WERI-Rb-1 (cell line): ENCODE measurements around the gene FREM2.

Experiments used
- DNase-seq: peaks from one replicate; pipeline ENCODE4 v3.0.0-alpha.2; 2020
- H3K27ac ChIP-seq: fragments of 250-450 bp; sonication (Bioruptor Pico); 2 replicates; pipeline ENCODE4 v1.5.1; 2020; ENCODE audit warnings: mild to moderate bottlenecking, moderate library complexity
- H3K27me3 ChIP-seq: fragments of 250-450 bp; sonication (Bioruptor Pico); 2 replicates; pipeline ENCODE4 v1.5.1; 2021; ENCODE audit warnings: mild to moderate bottlenecking, low read depth, moderate library complexity; ENCODE audit not compliant: insufficient read depth, severe bottlenecking
- H3K36me3 ChIP-seq: fragments of 250-450 bp; sonication (Bioruptor Pico); 2 replicates; pipeline ENCODE4 v1.5.1; 2020; ENCODE audit warnings: mild to moderate bottlenecking, moderate library complexity
- H3K4me3 ChIP-seq: 2 replicates; pipeline ENCODE4 v1.5.1; 2011; ENCODE audit warnings: low read depth, mild to moderate bottlenecking, control low read depth, low read length
- H3K9me3 ChIP-seq: fragments of 250-450 bp; sonication (Bioruptor Pico); 2 replicates; pipeline ENCODE4 v1.5.1; 2021; ENCODE audit warnings: mild to moderate bottlenecking, moderate library complexity; ENCODE audit not compliant: severe bottlenecking
- TF ChIP-seq, protein P1 (sequence below): IDR thresholded peaks from 2 replicates; pipeline ENCODE4 v1.5.1; 2011; ENCODE audit warnings: low read depth, mild to moderate bottlenecking, control low read depth, inconsistent platforms, low read length

FREM2 gene

DNA sequence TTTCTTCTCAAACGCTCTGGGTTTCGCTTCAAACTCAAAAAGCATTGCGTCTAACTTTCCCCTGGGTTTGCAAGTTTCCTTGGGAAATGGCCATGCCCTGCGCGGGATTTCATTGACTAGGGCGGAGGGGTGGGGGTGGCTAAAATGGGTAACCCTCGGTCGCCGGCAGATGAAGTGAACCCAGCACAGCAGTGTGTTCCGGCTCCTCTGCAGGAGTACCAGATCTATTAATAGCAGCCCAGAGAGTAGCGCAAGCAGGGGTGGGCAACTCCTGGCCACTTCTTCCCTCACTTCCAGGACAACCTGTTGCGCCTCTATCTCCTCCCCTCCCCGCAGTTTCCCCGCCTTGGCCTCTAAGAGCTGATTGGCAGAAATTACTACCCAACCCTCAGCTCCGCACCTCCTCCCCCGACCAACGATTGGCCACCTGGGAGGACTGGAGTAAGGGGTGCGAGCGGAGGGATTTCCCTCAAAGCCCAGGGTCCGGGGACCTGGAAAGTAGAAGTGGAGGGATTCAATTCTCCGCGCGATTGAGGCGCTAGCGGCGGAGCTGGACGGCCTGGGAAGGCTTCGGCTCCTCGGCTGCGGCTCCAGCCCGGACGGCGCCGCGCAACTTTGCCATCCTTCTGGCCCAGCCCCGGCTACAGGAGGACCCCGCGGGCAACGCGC, at the start of gene FREM2:
Gene FREM2 (plus strand): TSS at position 501 of the 669 bp plus-strand sequence. CDS start 268 bp downstream, outside the sequence.
- Histone ChIP-seq H3K36me3 (no peaks in the 10 kb centered on the region), H3K4me3 (peak within 1 kb of the TSS; percentile 63), H3K27ac (no peak within 1 kb of the TSS), H3K9me3 (no peaks in the 10 kb centered on the region), H3K27me3 (no peaks in the 10 kb centered on the region)
- DNase-seq, result peak; percentile 80
- TF ChIP-seq, protein P1, sequence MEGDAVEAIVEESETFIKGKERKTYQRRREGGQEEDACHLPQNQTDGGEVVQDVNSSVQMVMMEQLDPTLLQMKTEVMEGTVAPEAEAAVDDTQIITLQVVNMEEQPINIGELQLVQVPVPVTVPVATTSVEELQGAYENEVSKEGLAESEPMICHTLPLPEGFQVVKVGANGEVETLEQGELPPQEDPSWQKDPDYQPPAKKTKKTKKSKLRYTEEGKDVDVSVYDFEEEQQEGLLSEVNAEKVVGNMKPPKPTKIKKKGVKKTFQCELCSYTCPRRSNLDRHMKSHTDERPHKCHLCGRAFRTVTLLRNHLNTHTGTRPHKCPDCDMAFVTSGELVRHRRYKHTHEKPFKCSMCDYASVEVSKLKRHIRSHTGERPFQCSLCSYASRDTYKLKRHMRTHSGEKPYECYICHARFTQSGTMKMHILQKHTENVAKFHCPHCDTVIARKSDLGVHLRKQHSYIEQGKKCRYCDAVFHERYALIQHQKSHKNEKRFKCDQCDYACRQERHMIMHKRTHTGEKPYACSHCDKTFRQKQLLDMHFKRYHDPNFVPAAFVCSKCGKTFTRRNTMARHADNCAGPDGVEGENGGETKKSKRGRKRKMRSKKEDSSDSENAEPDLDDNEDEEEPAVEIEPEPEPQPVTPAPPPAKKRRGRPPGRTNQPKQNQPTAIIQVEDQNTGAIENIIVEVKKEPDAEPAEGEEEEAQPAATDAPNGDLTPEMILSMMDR, result no peak

- no peak overlapping the region for H3K27ac ChIP-seq
- TF ChIP-seq, protein P1, result no peak
- no peak for DNase-seq
These were observed 49.3 kb upstream of the FREM2 start for GRCh38 chr13:38637576-38637975.

GRCh38 chr13:38641164-38641948, 45.5 kb upstream of the FREM2 start:
- no peaks in the 10 kb centered on the region for H3K9me3 ChIP-seq
- no peaks in the 10 kb centered on the region for H3K36me3 ChIP-seq
- no peaks in the 10 kb centered on the region for H3K27me3 ChIP-seq
- H3K4me3 ChIP-seq, result no peak overlapping the region
- DNase-seq, result no peak
- TF ChIP-seq, protein P1, result no peak
- H3K27ac ChIP-seq, result no peak overlapping the region

More at GRCh38 chr13:38637576-38637975, 49.3 kb upstream of the FREM2 start:
- no peaks in the 10 kb centered on the region for H3K9me3 ChIP-seq
- no peaks in the 10 kb centered on the region for H3K27me3 ChIP-seq
- H3K36me3 ChIP-seq, result no peaks in the 10 kb centered on the region
- H3K4me3 ChIP-seq, result no peak overlapping the region

GRCh38 chr13:38647312-38647711, 39.6 kb upstream of the FREM2 start:
- H3K27me3 ChIP-seq, result no peaks in the 10 kb centered on the region
- no peak overlapping the region for H3K27ac ChIP-seq
- TF ChIP-seq, protein P1, result no peak
- H3K36me3 ChIP-seq, result no peaks in the 10 kb centered on the region
- no peak for DNase-seq
- H3K4me3 ChIP-seq, result no peak overlapping the region
- H3K9me3 ChIP-seq, result no peaks in the 10 kb centered on the region

GRCh38 chr13:38648912-38649311, 38.0 kb upstream of the FREM2 start:
- H3K27ac ChIP-seq, result no peak overlapping the region
- no peak for DNase-seq
- no peaks in the 10 kb centered on the region for H3K9me3 ChIP-seq
- H3K27me3 ChIP-seq, result no peaks in the 10 kb centered on the region
- TF ChIP-seq, protein P1, result no peak
- no peaks in the 10 kb centered on the region for H3K36me3 ChIP-seq
- no peak overlapping the region for H3K4me3 ChIP-seq
